Endothelial cell of umbilical vein (primary cell): ENCODE results near the gene WDFY2. TPM values are rescaled to one million over a fixed set of nuclear protein-coding genes. Genes with fewer than 3 reads are reported as not detected.

Experiments
- BruUV-seq: library from RNA; stranded (reverse); fragments of 400-500 nt; replicated peaks from 2 replicates; lab custom pipeline; 2021; lab: Mats Ljungman, UMichigan
- CTCF ChIA-PET: fragments of 300-600, 350-600 bp; sonication (Branson Sonifier 250); formaldehyde crosslinking; loops from one replicate; lab custom pipeline; 2021; ENCODE audit warnings: antibody characterized with exemption, inconsistent platforms; lab: Charles Lee
- POLR2A ChIA-PET: fragments of 300-600, 350-600 bp; sonication (Branson Sonifier 250); formaldehyde crosslinking; loops from one replicate; lab custom pipeline; 2021; ENCODE audit warnings: antibody characterized with exemption, inconsistent platforms; lab: Charles Lee
- DNase-seq: peaks from one replicate; pipeline ENCODE4 v3.0.0-alpha.2; 2011; ENCODE audit warnings: low read depth, low spot score
- FAIRE-seq: peaks from 2 replicates; lab custom pipeline; 2011; peaks lifted over from hg19 to GRCh38; lab: Jason Lieb, UNC
- H2AFZ ChIP-seq: 2 replicates; pipeline ENCODE4 v1.6.0; 2012; ENCODE audit warnings: low read depth, low read length, control low read depth, inconsistent platforms
- H3K27ac ChIP-seq: 2 replicates; pipeline ENCODE4 v1.5.1; 2011; ENCODE audit warnings: low read depth, mild to moderate bottlenecking, control low read depth, low read length, moderate library complexity; ENCODE audit not compliant: insufficient read depth
- H3K27me3 ChIP-seq, 2 experiments: 2 replicates each; pipeline versions ENCODE4 v1.6.0 to v1.6.1; 2011; ENCODE audit warnings: low read length in 2 of 2, mixed read lengths in 1 of 2; ENCODE audit not compliant: control insufficient read depth in 2 of 2, insufficient read depth in 2 of 2
- H3K36me3 ChIP-seq, 2 experiments: 2 replicates in 1 of 2; 3 replicates in 1 of 2; pipeline ENCODE4 v1.5.1; 2011; ENCODE audit warnings: low read length in 2 of 2, mild to moderate bottlenecking in 1 of 2, moderate library complexity in 1 of 2; ENCODE audit not compliant: control insufficient read depth in 2 of 2, insufficient read depth in 2 of 2; ENCODE audit errors: extremely low read depth in 1 of 2
- H3K4me1 ChIP-seq: 3 replicates; pipeline ENCODE4 v1.5.1; 2011; ENCODE audit warnings: mild to moderate bottlenecking, low read length; ENCODE audit not compliant: control insufficient read depth, insufficient read depth; ENCODE audit errors: extremely low read depth
- H3K4me2 ChIP-seq: 2 replicates; pipeline ENCODE4 v1.6.1; 2011; ENCODE audit warnings: low read length, control low read depth, mixed read lengths; ENCODE audit not compliant: insufficient read depth
- H3K4me3 ChIP-seq, 3 experiments: fragments of 200-600 bp in 1 of 3; sonication (generic), shearing (Covaris generic) in 1 of 3; replicated peaks in 1 of 3; 2 replicates each; pipeline ENCODE4 v1.5.1; 2011 to 2016; ENCODE audit warnings: control low read depth in 3 of 3, low read length in 3 of 3, mild to moderate bottlenecking in 2 of 3, inconsistent platforms in 1 of 3, low read depth in 1 of 3, moderate library complexity in 1 of 3; ENCODE audit not compliant: insufficient read depth in 1 of 3
- H3K79me2 ChIP-seq: 2 replicates; pipeline ENCODE4 v1.6.0; 2012; ENCODE audit warnings: low read length, inconsistent platforms; ENCODE audit not compliant: control insufficient read depth, insufficient read depth
- H3K9ac ChIP-seq: replicated peaks from 2 replicates; pipeline ENCODE3; 2011; ENCODE audit warnings: low read length, control low read depth; ENCODE audit not compliant: insufficient read depth; ENCODE audit errors: extremely low read depth
- H3K9me1 ChIP-seq: replicated peaks from 3 replicates; pipeline ENCODE4 v1.6.0; 2011; ENCODE audit warnings: mild to moderate bottlenecking, low read length; ENCODE audit not compliant: control insufficient read depth, insufficient read depth; ENCODE audit errors: extremely low read depth
- H3K9me3 ChIP-seq: replicated peaks from 2 replicates; pipeline ENCODE4 v1.5.1; 2012; ENCODE audit warnings: low read length, inconsistent platforms; ENCODE audit not compliant: control insufficient read depth, insufficient read depth
- H4K20me1 ChIP-seq: replicated peaks from 2 replicates; pipeline ENCODE3; 2011; ENCODE audit warnings: mild to moderate bottlenecking, low read length; ENCODE audit not compliant: control insufficient read depth, insufficient read depth; ENCODE audit errors: extremely low read depth
- FOS ChIP-seq: IDR thresholded peaks from 2 replicates; pipeline ENCODE4 v1.6.1; 2011; ENCODE audit warnings: mild to moderate bottlenecking, low read length, moderate library complexity, borderline replicate concordance; ENCODE audit not compliant: insufficient read depth
- GATA2 ChIP-seq: IDR thresholded peaks from 2 replicates; pipeline ENCODE4 v1.7.0; 2011; ENCODE audit warnings: low read depth, mild to moderate bottlenecking, moderate library complexity, mixed read lengths, low read length; ENCODE audit not compliant: insufficient read length, insufficient read depth
- JUN ChIP-seq: IDR thresholded peaks from 2 replicates; pipeline ENCODE4 v1.6.1; 2011; ENCODE audit warnings: borderline replicate concordance, low read depth; ENCODE audit not compliant: insufficient read length, insufficient read depth
- MYC ChIP-seq: IDR thresholded peaks from one replicate; pipeline ENCODE4 v1.6.1; 2011; ENCODE audit warnings: mild to moderate bottlenecking, low read depth, low read length
- dilution Hi-C: fragments of 300-500 bp; cut with MboI; formaldehyde crosslinking; loops from one replicate; pipeline ENCODE4 v1.15.0; 2019; ENCODE audit warnings: low sequenced_read_pairs; ENCODE audit not compliant: extremely low pct_ligation_motif_present
- intact Hi-C: fragments of 100-400 bp; cut with micrococcal nuclease; formaldehyde crosslinking; loops from one replicate; pipeline ENCODE4 v1.10.0; 2022
- polyA plus RNA-seq, 4 experiments: library from polyadenylated mRNA; depleted of rRNA in 3 of 4; stranded (reverse) in 3 of 4; unstranded in 1 of 4; fragments of >200 nt; gene quantifications; 2 replicates each; pipeline versions ENCODE4 v1.2.1 to v1.2.3, GENCODE V29; 2011 to 2012; ENCODE audit warnings: missing spikeins in 1 of 4
- total RNA-seq: library from RNA; stranded (reverse); gene quantifications from 2 replicates; pipeline ENCODE4 v1.2.3, GENCODE V29; 2021
- TF ChIP-seq, protein P1 (sequence below): IDR thresholded peaks from 2 replicates; pipeline ENCODE4 v1.6.1; 2011; ENCODE audit not compliant: insufficient read depth, insufficient read length
- TF ChIP-seq, protein P2 (sequence below), 2 donors: IDR thresholded peaks; 1 replicate in 1 of 2; 2 replicates in 1 of 2; pipeline ENCODE4 v1.5.1; 2011; ENCODE audit warnings: low read length in 2 of 2, mild to moderate bottlenecking in 2 of 2, moderate library complexity in 2 of 2, control low read depth in 1 of 2, inconsistent platforms in 1 of 2, low read depth in 1 of 2; ENCODE audit not compliant: insufficient read depth in 1 of 2; ENCODE audit errors: extremely low read depth in 1 of 2

WDFY2 gene
- total and polyA plus RNA-seq, 2 donors (not counting 3 experiments of a cell fraction or from before 2014, with no cell fraction given): 2.1 to 5.5 TPM

DNA sequence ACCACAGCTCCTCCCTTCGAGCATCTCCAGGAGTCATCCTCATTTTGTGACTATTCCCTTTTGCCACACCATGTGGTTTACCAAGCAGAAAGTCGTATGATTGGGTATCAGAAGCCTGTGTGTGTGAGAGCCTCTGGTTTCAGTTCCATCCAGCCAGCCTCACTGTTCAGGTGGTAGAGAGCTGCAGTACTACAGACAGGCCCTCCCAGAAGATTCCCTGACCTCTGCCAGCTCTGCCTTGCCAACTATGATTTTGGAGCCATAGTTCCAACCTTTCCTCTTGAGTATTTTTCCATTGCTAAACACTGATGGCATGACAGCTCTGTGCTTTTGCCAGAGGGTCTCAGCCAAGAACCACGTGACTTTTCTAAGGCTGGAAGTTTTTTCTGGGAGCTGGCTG, 137.2 kb downstream of the WDFY2 start:
- no peak for TF ChIP-seq FOS
- no peak for TF ChIP-seq JUN
- TF ChIP-seq, protein P1, sequence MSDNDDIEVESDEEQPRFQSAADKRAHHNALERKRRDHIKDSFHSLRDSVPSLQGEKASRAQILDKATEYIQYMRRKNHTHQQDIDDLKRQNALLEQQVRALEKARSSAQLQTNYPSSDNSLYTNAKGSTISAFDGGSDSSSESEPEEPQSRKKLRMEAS: no peak
- no peak for TF ChIP-seq MYC
- no peak for TF ChIP-seq GATA2
- no peaks in the 10 kb centered on the region for H3K36me3 ChIP-seq
- H3K9me1 ChIP-seq: no peaks in the 10 kb centered on the region
- no peaks in the 10 kb centered on the region for H3K4me1 ChIP-seq
- no TSS peak for BruUV-seq
- FAIRE-seq: no peak
- no peaks in the 10 kb centered on the region for H4K20me1 ChIP-seq
- no peak overlapping the region for H3K4me3 ChIP-seq
- dilution Hi-C loops (no loop called here), intact Hi-C loops (no loop called here)
- CTCF ChIA-PET: no interaction called here
- no peak for DNase-seq
- no peak overlapping the region for H3K27ac ChIP-seq
- no peaks in the 10 kb centered on the region for H3K9me3 ChIP-seq
- H3K79me2 ChIP-seq: no peaks in the 10 kb centered on the region
- H3K27me3 ChIP-seq: no peaks in the 10 kb centered on the region
- no peak overlapping the region for H3K9ac ChIP-seq
- H3K4me2 ChIP-seq: no peak overlapping the region
- no peak overlapping the region for H2AFZ ChIP-seq
- POLR2A ChIA-PET: interaction anchor here (0.6 to 1.0 kb wide), 3 partner anchors 14 to 406 kb away, joined by 3 to 4 read pairs (median 3); partner anchors contain the start of gene INTS6

GRCh38 chr13:51723529-51723928, 139.3 kb downstream of the WDFY2 start:
- Histone ChIP-seq H3K9me1 (no peaks in the 10 kb centered on the region), H3K4me3 (no peak overlapping the region), H3K9me3 (no peaks in the 10 kb centered on the region), H2AFZ (no peak overlapping the region), H3K4me2 (no peak overlapping the region), H3K9ac (no peak overlapping the region), H4K20me1 (no peaks in the 10 kb centered on the region), H3K27ac (no peak overlapping the region), H3K27me3 (no peaks in the 10 kb centered on the region), H3K79me2 (no peaks in the 10 kb centered on the region), H3K36me3 (no peaks in the 10 kb centered on the region), H3K4me1 (no peaks in the 10 kb centered on the region)
- DNase-seq: no peak
- no TSS peak for BruUV-seq
- FAIRE-seq: no peak
- intact Hi-C loops: no loop called here
- dilution Hi-C loops: no loop called here
- TF ChIP-seq, protein P2, sequence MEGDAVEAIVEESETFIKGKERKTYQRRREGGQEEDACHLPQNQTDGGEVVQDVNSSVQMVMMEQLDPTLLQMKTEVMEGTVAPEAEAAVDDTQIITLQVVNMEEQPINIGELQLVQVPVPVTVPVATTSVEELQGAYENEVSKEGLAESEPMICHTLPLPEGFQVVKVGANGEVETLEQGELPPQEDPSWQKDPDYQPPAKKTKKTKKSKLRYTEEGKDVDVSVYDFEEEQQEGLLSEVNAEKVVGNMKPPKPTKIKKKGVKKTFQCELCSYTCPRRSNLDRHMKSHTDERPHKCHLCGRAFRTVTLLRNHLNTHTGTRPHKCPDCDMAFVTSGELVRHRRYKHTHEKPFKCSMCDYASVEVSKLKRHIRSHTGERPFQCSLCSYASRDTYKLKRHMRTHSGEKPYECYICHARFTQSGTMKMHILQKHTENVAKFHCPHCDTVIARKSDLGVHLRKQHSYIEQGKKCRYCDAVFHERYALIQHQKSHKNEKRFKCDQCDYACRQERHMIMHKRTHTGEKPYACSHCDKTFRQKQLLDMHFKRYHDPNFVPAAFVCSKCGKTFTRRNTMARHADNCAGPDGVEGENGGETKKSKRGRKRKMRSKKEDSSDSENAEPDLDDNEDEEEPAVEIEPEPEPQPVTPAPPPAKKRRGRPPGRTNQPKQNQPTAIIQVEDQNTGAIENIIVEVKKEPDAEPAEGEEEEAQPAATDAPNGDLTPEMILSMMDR (IDR thresholded peaks at IDR 0.05; ENCODE audit: extremely low read depth in 1 of 2, insufficient read depth in 1 of 2, low read depth in 1 of 2, low read length in 2 of 2): no peak
- ChIA-PET POLR2A (interaction anchor here (0.7 kb wide), 1 partner anchor 451 kb away, joined by 3 read pairs; no protein-coding TSS in a partner anchor), CTCF (no interaction called here)
